ENCODE results near the gene ADGRB3.

ADGRB3 gene

DNA sequence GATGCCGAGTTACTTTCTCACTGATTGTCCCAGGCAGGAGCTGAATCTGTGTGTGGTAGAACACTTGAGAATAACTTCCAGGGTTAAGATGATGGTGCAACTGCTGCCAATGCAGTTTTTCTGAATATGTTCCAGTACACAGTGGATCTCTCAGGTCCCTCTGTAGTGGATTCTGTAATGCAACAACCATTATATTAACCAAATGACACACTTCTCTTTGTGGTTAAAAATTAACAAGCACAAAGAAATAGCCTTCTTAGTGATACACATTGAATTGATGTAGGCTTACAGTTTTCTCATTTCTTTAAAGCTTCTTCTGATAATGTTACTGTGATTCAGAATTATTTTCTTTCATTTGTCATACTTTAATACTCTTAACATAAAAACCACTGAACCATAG is 383.8 kb downstream of the ADGRB3 start:
- in situ Hi-C loops (cut with MboI; ENCODE audit: low sequenced_read_pairs, unreplicated experiment), result no loop called here
- no peak for DNase-seq (ENCODE audit: low spot score)

DNA sequence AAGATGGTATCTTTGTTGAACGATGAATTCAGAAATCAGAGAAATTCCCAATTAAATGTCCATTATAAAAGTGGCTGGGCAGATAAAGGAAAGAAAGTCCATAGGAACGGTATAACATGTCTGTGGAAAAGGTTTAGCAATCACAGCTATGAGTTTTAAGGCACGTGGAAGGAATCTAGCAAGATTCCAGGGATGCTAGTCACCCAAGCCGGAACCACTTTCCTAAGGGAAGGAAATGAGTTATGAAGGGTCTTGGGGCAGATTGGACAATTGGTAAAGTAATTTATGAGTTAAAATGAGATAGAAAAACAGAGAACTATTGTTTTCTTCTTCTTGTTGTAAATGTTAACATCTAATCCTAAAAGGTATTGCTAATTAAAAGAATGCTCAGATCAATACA is 384.8 kb downstream of the ADGRB3 start:
- TF ChIP-seq, protein P1, sequence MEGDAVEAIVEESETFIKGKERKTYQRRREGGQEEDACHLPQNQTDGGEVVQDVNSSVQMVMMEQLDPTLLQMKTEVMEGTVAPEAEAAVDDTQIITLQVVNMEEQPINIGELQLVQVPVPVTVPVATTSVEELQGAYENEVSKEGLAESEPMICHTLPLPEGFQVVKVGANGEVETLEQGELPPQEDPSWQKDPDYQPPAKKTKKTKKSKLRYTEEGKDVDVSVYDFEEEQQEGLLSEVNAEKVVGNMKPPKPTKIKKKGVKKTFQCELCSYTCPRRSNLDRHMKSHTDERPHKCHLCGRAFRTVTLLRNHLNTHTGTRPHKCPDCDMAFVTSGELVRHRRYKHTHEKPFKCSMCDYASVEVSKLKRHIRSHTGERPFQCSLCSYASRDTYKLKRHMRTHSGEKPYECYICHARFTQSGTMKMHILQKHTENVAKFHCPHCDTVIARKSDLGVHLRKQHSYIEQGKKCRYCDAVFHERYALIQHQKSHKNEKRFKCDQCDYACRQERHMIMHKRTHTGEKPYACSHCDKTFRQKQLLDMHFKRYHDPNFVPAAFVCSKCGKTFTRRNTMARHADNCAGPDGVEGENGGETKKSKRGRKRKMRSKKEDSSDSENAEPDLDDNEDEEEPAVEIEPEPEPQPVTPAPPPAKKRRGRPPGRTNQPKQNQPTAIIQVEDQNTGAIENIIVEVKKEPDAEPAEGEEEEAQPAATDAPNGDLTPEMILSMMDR (IDR thresholded peaks at IDR 0.05; ENCODE audit: borderline replicate concordance, control extremely low read depth, extremely low read depth, insufficient read depth, missing control alignments), result no peak
- DNase-seq (ENCODE audit: low spot score), result no peak
- in situ Hi-C loops (cut with MboI; ENCODE audit: low sequenced_read_pairs, unreplicated experiment), result no loop called here

More for the DNA sequence above, 383.8 kb downstream of the ADGRB3 start:
- TF ChIP-seq, protein P1 (IDR thresholded peaks at IDR 0.05; ENCODE audit: borderline replicate concordance, control extremely low read depth, extremely low read depth, insufficient read depth, missing control alignments), result no peak

DNA sequence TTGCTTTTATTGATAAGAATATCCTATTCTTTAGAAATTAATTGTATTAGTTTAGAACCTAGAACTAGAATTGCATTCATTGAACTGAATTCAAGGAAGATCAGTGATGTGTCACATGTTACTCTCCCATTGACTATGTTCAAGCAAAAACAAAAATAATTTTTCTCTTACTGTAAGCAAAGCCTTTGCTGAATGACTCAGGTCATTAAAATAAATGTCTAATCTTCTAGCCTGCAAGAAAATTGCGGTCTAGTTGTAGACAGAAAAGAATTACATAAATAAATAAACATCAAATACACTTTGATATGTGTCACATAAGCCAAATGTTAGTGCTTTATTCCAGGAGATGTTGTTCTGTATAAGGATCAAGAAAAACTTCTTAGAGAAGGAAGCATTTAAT is 387.9 kb downstream of the ADGRB3 start:
- TF ChIP-seq, protein P1 (IDR thresholded peaks at IDR 0.05; ENCODE audit: borderline replicate concordance, control extremely low read depth, extremely low read depth, insufficient read depth, missing control alignments), result no peak
- no peak for DNase-seq (ENCODE audit: low spot score)
- in situ Hi-C loops (cut with MboI; ENCODE audit: low sequenced_read_pairs, unreplicated experiment), result no loop called here

DNA sequence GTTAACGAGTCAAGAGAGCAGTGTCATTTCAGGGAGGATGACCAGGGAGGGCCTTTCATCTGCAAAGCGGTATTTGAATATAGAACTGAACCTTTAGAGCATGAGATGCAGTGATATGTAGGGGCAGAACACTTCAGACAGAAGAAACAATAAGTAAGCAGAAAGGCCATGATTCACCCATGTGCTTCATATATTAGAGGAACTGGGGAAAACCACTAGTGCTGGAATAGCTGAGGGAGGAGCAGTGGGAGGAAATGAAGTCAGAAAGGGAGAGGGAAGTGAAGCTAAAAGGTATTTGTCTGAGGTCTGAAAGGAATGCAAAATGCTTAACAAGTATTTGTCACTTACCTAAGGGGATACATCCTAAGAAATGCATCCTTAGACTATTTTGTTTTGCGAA is 391.2 kb downstream of the ADGRB3 start:
- in situ Hi-C loops (cut with MboI; ENCODE audit: low sequenced_read_pairs, unreplicated experiment), result no loop called here
- no peak for DNase-seq (ENCODE audit: low spot score)
- TF ChIP-seq, protein P1 (IDR thresholded peaks at IDR 0.05; ENCODE audit: borderline replicate concordance, control extremely low read depth, extremely low read depth, insufficient read depth, missing control alignments), result no peak

DNA sequence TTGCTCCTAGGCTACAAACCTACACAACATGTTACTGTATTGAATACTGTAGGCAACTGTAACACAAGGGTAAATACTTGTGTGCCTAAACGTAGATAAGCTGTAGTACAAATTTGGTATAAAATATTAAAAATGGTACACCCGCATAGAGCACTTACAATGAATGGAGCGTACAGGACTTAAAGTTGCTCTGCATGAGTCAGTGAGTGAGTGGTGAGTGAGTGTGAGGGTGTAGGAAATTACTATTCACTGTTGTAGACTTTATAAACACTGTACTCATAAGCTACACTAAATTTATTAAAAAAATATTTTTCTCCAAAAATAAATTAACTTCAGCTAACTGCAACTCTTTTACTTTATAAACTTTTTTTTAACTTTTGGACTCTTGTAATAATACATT is 391.6 kb downstream of the ADGRB3 start:
- no peak for DNase-seq (ENCODE audit: low spot score)
- TF ChIP-seq, protein P1 (IDR thresholded peaks at IDR 0.05; ENCODE audit: borderline replicate concordance, control extremely low read depth, extremely low read depth, insufficient read depth, missing control alignments), result no peak
- in situ Hi-C loops (cut with MboI; ENCODE audit: low sequenced_read_pairs, unreplicated experiment), result no loop called here

- in situ Hi-C loops (cut with MboI; ENCODE audit: low sequenced_read_pairs, unreplicated experiment), result no loop called here
- DNase-seq (ENCODE audit: low spot score), result no peak
- TF ChIP-seq, protein P1 (IDR thresholded peaks at IDR 0.05; ENCODE audit: borderline replicate concordance, control extremely low read depth, extremely low read depth, insufficient read depth, missing control alignments), result no peak
Measured at GRCh38 chr6:69027861-69028260, 392.8 kb downstream of the ADGRB3 start.

GRCh38 chr6:69038841-69039240 is 403.8 kb downstream of the ADGRB3 start:
- in situ Hi-C loops (cut with MboI; ENCODE audit: low sequenced_read_pairs, unreplicated experiment), result no loop called here
- DNase-seq (ENCODE audit: low spot score), result no peak
- TF ChIP-seq, protein P1 (IDR thresholded peaks at IDR 0.05; ENCODE audit: borderline replicate concordance, control extremely low read depth, extremely low read depth, insufficient read depth, missing control alignments), result no peak

Data from GM13976 (cell line).